Mucosa of rectum (tissue), 2 donors: ENCODE measurements around the gene GMPR.
A peak's percentile ranks its signal among the peaks of the same experiment; 100 is the strongest.

Source experiments
- H3K27ac ChIP-seq, 2 donors: one replicate each; pipeline ENCODE4 v1.7.0; 2013; ENCODE audit warnings: inconsistent platforms in 2 of 2, low read depth in 2 of 2, low read length in 2 of 2
- H3K27me3 ChIP-seq, 2 donors: one replicate each; pipeline ENCODE4 v1.7.0; 2013; ENCODE audit warnings: low read length in 2 of 2; ENCODE audit not compliant: control insufficient read depth in 2 of 2, insufficient read depth in 2 of 2
- H3K36me3 ChIP-seq, 2 donors: one replicate each; pipeline ENCODE4 v1.7.0; 2013; ENCODE audit warnings: low read length in 2 of 2; ENCODE audit not compliant: control insufficient read depth in 2 of 2, insufficient read depth in 2 of 2
- H3K4me1 ChIP-seq, 2 donors: one replicate each; pipeline ENCODE4 v1.7.0; 2013; ENCODE audit warnings: low read length in 2 of 2, mild to moderate bottlenecking in 1 of 2; ENCODE audit not compliant: control insufficient read depth in 2 of 2, insufficient read depth in 2 of 2
- H3K4me3 ChIP-seq, 2 donors: one replicate each; pipeline ENCODE4 v1.7.0; 2013; ENCODE audit warnings: low read length in 2 of 2
- H3K9ac ChIP-seq, 2 donors: one replicate each; pipeline ENCODE4 v1.7.0; 2013; ENCODE audit warnings: low read length in 2 of 2, low read depth in 1 of 2, mild to moderate bottlenecking in 1 of 2
- H3K9me3 ChIP-seq, 2 donors: one replicate each; pipeline ENCODE4 v1.7.0; 2013; ENCODE audit warnings: low read length in 2 of 2; ENCODE audit not compliant: control insufficient read depth in 2 of 2
- donor health status: healthy.
- donor health status: Normal muscosa, but diverticular disease.

GMPR gene

GRCh38 chr6:16336056-16336818 lies 97.8 kb downstream of the GMPR start:
- H3K27me3 ChIP-seq = no peaks in the 10 kb centered on the region
- no peak overlapping the region for H3K4me3 ChIP-seq
- no peaks in the 10 kb centered on the region for H3K9me3 ChIP-seq
- no peak overlapping the region for H3K9ac ChIP-seq
- no peaks in the 10 kb centered on the region for H3K36me3 ChIP-seq
- H3K4me1 ChIP-seq = peaks cover 8 to 9% of the 10 kb centered on the region in 2 donors
- no peak overlapping the region for H3K27ac ChIP-seq

- Histone ChIP-seq H3K27me3 (no peaks in the 10 kb centered on the region), H3K9ac (no peak overlapping the region), H3K27ac (no peak overlapping the region), H3K36me3 (no peaks in the 10 kb centered on the region), H3K4me3 (no peak overlapping the region), H3K4me1 (peaks cover 6 to 7% of the 10 kb centered on the region in 2 donors), H3K9me3 (no peaks in the 10 kb centered on the region)
Observed at GRCh38 chr6:16336911-16337294, 98.5 kb downstream of the GMPR start.

GRCh38 chr6:16337295-16337975 lies 99.0 kb downstream of the GMPR start:
- H3K27ac ChIP-seq = no peak overlapping the region
- H3K27me3 ChIP-seq = no peaks in the 10 kb centered on the region
- no peak overlapping the region for H3K9ac ChIP-seq
- no peaks in the 10 kb centered on the region for H3K36me3 ChIP-seq
- H3K9me3 ChIP-seq = no peaks in the 10 kb centered on the region
- H3K4me1 ChIP-seq = peaks cover 5 to 6% of the 10 kb centered on the region in 2 donors
- H3K4me3 ChIP-seq = no peak overlapping the region

- Histone ChIP-seq H3K9me3 (no peaks in the 10 kb centered on the region), H3K36me3 (no peaks in the 10 kb centered on the region), H3K27me3 (no peaks in the 10 kb centered on the region), H3K9ac (no peak overlapping the region), H3K4me3 (no peak overlapping the region), H3K4me1 (peaks cover 5 to 6% of the 10 kb centered on the region in 2 donors), H3K27ac (peak overlapping the region in 1 of 2 donors; percentile 4)
Observed at GRCh38 chr6:16338577-16339264, 100.3 kb downstream of the GMPR start.

- no peaks in the 10 kb centered on the region for H3K27me3 ChIP-seq
- H3K9me3 ChIP-seq = no peaks in the 10 kb centered on the region
- H3K4me3 ChIP-seq = no peak overlapping the region
- H3K36me3 ChIP-seq = no peaks in the 10 kb centered on the region
- H3K27ac ChIP-seq = peak overlapping the region; percentile 0 to 4
- H3K9ac ChIP-seq = no peak overlapping the region
- H3K4me1 ChIP-seq = peaks cover 5 to 6% of the 10 kb centered on the region in 2 donors
Observed at GRCh38 chr6:16339265-16339587, 100.8 kb downstream of the GMPR start.

- H3K27ac ChIP-seq = no peak overlapping the region
Observed at GRCh38 chr6:16343593-16343992, 105.2 kb downstream of the GMPR start.

GRCh38 chr6:16344756-16345155 lies 106.4 kb downstream of the GMPR start:
- Histone ChIP-seq H3K4me3 (no peak overlapping the region), H3K9me3 (no peaks in the 10 kb centered on the region), H3K27me3 (no peaks in the 10 kb centered on the region), H3K4me1 (no peaks in the 10 kb centered on the region), H3K36me3 (no peaks in the 10 kb centered on the region), H3K27ac (no peak overlapping the region), H3K9ac (no peak overlapping the region)

More at GRCh38 chr6:16343593-16343992, 105.2 kb downstream of the GMPR start:
- no peak overlapping the region for H3K4me3 ChIP-seq
- H3K9ac ChIP-seq = no peak overlapping the region
- no peaks in the 10 kb centered on the region for H3K36me3 ChIP-seq
- H3K27me3 ChIP-seq = no peaks in the 10 kb centered on the region
- H3K9me3 ChIP-seq = no peaks in the 10 kb centered on the region
- H3K4me1 ChIP-seq = peaks cover 2 to 4% of the 10 kb centered on the region in 2 donors
